OCI-LY7 (cell line): Measurements from ENCODE around the gene OAS3. TPM values are rescaled to one million over a fixed set of nuclear protein-coding genes. Genes with fewer than 3 reads are reported as not detected.

Source experiments
- BruUV-seq: library from RNA; stranded (reverse); fragments of 400-500 nt; replicated peaks from 2 replicates; lab custom pipeline; 2021; lab: Mats Ljungman, UMichigan
- CTCF ChIA-PET: fragments of 300-600 bp; sonication (Branson Sonifier 250); formaldehyde crosslinking; loops from one replicate; lab custom pipeline; 2022; ENCODE audit warnings: antibody characterized with exemption; ENCODE audit not compliant: unreplicated experiment; lab: Charles Lee
- POLR2A ChIA-PET: fragments of 300-600 bp; sonication (Branson Sonifier 250); formaldehyde crosslinking; loops from one replicate; lab custom pipeline; 2022; ENCODE audit warnings: antibody characterized with exemption; lab: Charles Lee
- DNase-seq: peaks from one replicate; pipeline ENCODE4 v3.0.0-alpha.2; 2015; ENCODE audit warnings: low spot score
- H2AFZ ChIP-seq: fragments of 200-600 bp; sonication (generic), shearing (Covaris generic); 2 replicates; pipeline ENCODE4 v1.6.1; 2014; ENCODE audit warnings: mild to moderate bottlenecking, antibody characterized with exemption, low read length, moderate library complexity
- H3K27ac ChIP-seq: fragments of 200-600 bp; sonication (generic); 2 replicates; pipeline ENCODE4 v1.5.1; 2014; ENCODE audit warnings: mixed run types, low read depth, mild to moderate bottlenecking, moderate library complexity, low read length, inconsistent platforms; ENCODE audit not compliant: poor library complexity, severe bottlenecking
- H3K36me3 ChIP-seq: fragments of 200-600 bp; sonication (generic); 2 replicates; pipeline ENCODE4 v1.6.1; 2014; ENCODE audit warnings: mild to moderate bottlenecking, antibody characterized with exemption, low read length, moderate library complexity, mixed read lengths; ENCODE audit not compliant: insufficient read depth
- H3K4me1 ChIP-seq: fragments of 200-600 bp; sonication (generic); 2 replicates; pipeline ENCODE4 v1.5.1; 2014; ENCODE audit warnings: mild to moderate bottlenecking, low read length; ENCODE audit not compliant: insufficient read depth, poor library complexity, severe bottlenecking
- H3K4me2 ChIP-seq: fragments of 200-600 bp; sonication (generic); 2 replicates; pipeline ENCODE4 v1.6.1; 2014; ENCODE audit warnings: mild to moderate bottlenecking, low read length
- H3K4me3 ChIP-seq: fragments of 200-600 bp; sonication (generic); 2 replicates; pipeline ENCODE4 v1.5.1; 2014; ENCODE audit warnings: mild to moderate bottlenecking, low read depth, low read length; ENCODE audit not compliant: poor library complexity, severe bottlenecking
- H3K79me2 ChIP-seq: fragments of 200-600 bp; sonication (generic); 2 replicates; pipeline ENCODE4 v1.6.1; 2016; ENCODE audit warnings: low read depth, mild to moderate bottlenecking, low read length, moderate library complexity, mixed read lengths; ENCODE audit not compliant: insufficient read depth
- H3K9me2 ChIP-seq: fragments of 200-600 bp; sonication (generic); 2 replicates; pipeline ENCODE4 v1.6.1; 2016; ENCODE audit warnings: mild to moderate bottlenecking, low read length, mixed read lengths; ENCODE audit not compliant: insufficient read depth
- H3K9me3 ChIP-seq: fragments of 200-600 bp; sonication (generic); 2 replicates; pipeline ENCODE4 v1.6.1; 2014; ENCODE audit warnings: mild to moderate bottlenecking, mixed run types, low read length, mixed read lengths
- H4K20me1 ChIP-seq: fragments of 200-600 bp; sonication (generic); 2 replicates; pipeline ENCODE4 v1.6.1; 2014; ENCODE audit warnings: mild to moderate bottlenecking, antibody characterized with exemption, low read length, moderate library complexity, mixed read lengths; ENCODE audit not compliant: insufficient read depth
- EZH2phosphoT487 ChIP-seq: fragments of 200-600 bp; sonication (generic); IDR thresholded peaks from 2 replicates; pipeline ENCODE4 v1.6.1; 2018; ENCODE audit warnings: low read depth, borderline replicate concordance, mild to moderate bottlenecking, mixed run types, antibody characterized with exemption, low read length, moderate library complexity, mixed read lengths
- intact Hi-C: fragments of 100-400 bp; cut with micrococcal nuclease; formaldehyde crosslinking; loops from one replicate; pipeline ENCODE4 v1.10.0; 2022; ENCODE audit not compliant: unreplicated experiment
- total RNA-seq, 2 experiments: library from RNA; depleted of rRNA in 1 of 2; stranded (reverse); fragments of >200 nt in 1 of 2; shearing (Covaris generic) in 1 of 2; gene quantifications; 2 replicates each; pipeline ENCODE4 v1.2.3, GENCODE V29; 2014 to 2022
- TF ChIP-seq, protein P1 (sequence below): fragments of 200-600 bp; sonication (generic); conservative IDR thresholded peaks from 2 replicates; pipeline ENCODE4 v1.5.1; 2014; ENCODE audit warnings: mild to moderate bottlenecking, antibody characterized with exemption, low read length, moderate library complexity, mixed read lengths

Gene OAS3
- total RNA-seq, 2 experiments from 2014 or later, result 0.79 to 9.2 TPM

DNA sequence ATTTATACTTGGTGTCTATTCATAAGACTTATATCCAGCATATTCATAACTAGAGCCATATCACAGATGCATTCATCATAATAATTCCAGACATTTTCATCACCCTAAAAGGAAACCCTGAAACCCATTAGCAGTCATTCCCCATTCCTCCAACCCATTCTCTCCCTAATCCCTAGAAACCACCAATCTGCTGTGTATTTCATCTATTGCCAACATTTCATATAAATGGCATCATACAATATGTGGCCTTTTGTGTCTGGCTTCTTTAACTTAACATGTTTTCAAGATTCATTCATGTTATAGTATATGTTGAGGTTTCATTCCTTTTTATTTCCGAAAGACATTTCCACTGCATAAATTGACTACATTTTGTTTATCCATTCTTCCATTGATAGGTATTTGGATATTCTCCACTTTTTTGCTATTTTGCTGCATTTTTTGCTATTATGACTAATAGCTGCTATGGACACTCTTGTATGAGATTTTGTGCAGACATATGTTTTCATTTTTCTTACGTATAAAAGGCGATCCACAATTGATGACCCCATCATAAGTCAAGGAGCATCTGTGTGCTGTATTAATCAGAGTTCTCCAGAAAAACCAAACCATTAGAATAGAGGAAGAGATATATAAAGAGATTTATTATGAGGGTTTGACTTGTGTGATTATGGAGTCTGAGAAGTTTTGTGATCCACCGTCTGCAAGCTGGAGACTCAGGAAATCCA, 34.9 kb downstream of the OAS3 start:
- no peak overlapping the region for H3K4me2 ChIP-seq
- no peak for DNase-seq
- no peaks in the 10 kb centered on the region for H3K36me3 ChIP-seq
- intact Hi-C loops, result no loop called here
- H3K4me1 ChIP-seq, result peaks cover 22% of the 10 kb centered on the region
- H4K20me1 ChIP-seq, result no peaks in the 10 kb centered on the region
- no peak overlapping the region for H3K27ac ChIP-seq
- no peak overlapping the region for H2AFZ ChIP-seq
- TF ChIP-seq, protein P1, sequence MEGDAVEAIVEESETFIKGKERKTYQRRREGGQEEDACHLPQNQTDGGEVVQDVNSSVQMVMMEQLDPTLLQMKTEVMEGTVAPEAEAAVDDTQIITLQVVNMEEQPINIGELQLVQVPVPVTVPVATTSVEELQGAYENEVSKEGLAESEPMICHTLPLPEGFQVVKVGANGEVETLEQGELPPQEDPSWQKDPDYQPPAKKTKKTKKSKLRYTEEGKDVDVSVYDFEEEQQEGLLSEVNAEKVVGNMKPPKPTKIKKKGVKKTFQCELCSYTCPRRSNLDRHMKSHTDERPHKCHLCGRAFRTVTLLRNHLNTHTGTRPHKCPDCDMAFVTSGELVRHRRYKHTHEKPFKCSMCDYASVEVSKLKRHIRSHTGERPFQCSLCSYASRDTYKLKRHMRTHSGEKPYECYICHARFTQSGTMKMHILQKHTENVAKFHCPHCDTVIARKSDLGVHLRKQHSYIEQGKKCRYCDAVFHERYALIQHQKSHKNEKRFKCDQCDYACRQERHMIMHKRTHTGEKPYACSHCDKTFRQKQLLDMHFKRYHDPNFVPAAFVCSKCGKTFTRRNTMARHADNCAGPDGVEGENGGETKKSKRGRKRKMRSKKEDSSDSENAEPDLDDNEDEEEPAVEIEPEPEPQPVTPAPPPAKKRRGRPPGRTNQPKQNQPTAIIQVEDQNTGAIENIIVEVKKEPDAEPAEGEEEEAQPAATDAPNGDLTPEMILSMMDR, result no peak
- TF ChIP-seq EZH2phosphoT487, result no peak
- CTCF ChIA-PET, result no interaction called here
- no peak overlapping the region for H3K4me3 ChIP-seq
- no TSS peak for BruUV-seq
- no peaks in the 10 kb centered on the region for H3K79me2 ChIP-seq
- POLR2A ChIA-PET, result interaction anchor here (1.1 kb wide), 1 partner anchor 70 kb away, joined by 3 read pairs; no protein-coding TSS in a partner anchor
- H3K9me2 ChIP-seq, result no peaks in the 10 kb centered on the region
- H3K9me3 ChIP-seq, result no peaks in the 10 kb centered on the region

DNA sequence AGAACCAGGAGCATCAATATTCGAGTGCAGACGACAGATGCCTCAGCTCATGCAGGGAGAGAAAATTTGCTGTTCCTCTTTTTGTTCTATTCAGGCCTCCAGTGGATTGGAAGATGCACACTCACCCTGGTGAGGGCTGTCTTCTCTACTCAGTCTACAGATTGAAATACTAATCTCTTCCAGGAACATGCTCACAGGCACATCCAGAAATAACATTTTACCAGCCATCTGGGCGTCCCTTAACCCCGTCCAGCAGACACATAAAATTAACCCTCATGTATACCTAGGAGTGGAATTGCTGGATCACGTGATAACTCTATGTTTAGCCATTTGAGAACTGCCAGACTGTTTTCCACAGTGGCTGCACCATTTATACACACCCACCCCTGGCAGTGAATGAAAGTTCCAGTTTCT, 35.6 kb downstream of the OAS3 start:
- TF ChIP-seq, protein P1, result no peak
- no peak for TF ChIP-seq EZH2phosphoT487

DNA sequence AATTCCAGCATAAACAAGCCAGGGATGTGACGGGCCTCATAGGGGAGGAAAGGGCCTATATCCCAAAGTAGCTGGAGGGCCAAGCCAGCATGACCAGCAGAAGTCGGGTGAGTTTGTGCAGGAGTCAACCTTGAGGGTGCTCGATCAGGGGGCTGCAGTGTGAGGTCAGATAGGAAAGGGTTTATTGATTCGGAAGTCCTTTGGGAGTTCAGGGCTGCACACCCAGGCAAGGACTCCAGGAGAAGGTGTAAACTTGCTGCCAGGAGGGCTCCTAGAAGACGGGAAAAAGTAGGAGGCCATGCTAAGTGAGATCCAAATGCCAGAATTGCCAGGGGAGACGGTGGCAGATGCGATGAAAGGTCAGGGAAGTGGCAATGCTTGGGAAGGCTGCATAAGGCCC, 36.6 kb downstream of the OAS3 start:
- Histone ChIP-seq H3K79me2 (peaks cover 15% of the 10 kb centered on the region), H3K4me1 (peaks cover 27% of the 10 kb centered on the region), H4K20me1 (no peaks in the 10 kb centered on the region), H2AFZ (no peak overlapping the region), H3K4me3 (no peak overlapping the region), H3K27ac (no peak overlapping the region), H3K36me3 (no peaks in the 10 kb centered on the region), H3K9me3 (no peaks in the 10 kb centered on the region), H3K9me2 (no peaks in the 10 kb centered on the region), H3K4me2 (no peak overlapping the region)
- TF ChIP-seq EZH2phosphoT487, result no peak
- TF ChIP-seq, protein P1, result no peak
- BruUV-seq, result no TSS peak
- ChIA-PET CTCF (no interaction called here), POLR2A (no interaction called here)
- intact Hi-C loops, result loop anchor here (5.0 kb wide), 1 partner anchor 197 kb away; no protein-coding TSS in a partner anchor
- DNase-seq, result no peak

More for the DNA sequence above, 35.6 kb downstream of the OAS3 start:
- Histone ChIP-seq H3K4me1 (peaks cover 22% of the 10 kb centered on the region), H3K4me3 (no peak overlapping the region), H3K9me2 (no peaks in the 10 kb centered on the region), H2AFZ (no peak overlapping the region), H4K20me1 (no peaks in the 10 kb centered on the region), H3K4me2 (no peak overlapping the region), H3K9me3 (no peaks in the 10 kb centered on the region), H3K36me3 (no peaks in the 10 kb centered on the region), H3K79me2 (peaks cover 4% of the 10 kb centered on the region; the same call in 1 of the 2 replicates), H3K27ac (no peak overlapping the region)
- DNase-seq, result no peak
- BruUV-seq, result no TSS peak
- POLR2A ChIA-PET, result interaction anchor here (1.1 kb wide), 1 partner anchor 71 kb away, joined by 3 read pairs; no protein-coding TSS in a partner anchor
- CTCF ChIA-PET, result no interaction called here
- intact Hi-C loops, result no loop called here
